NCI-H146 treated with DMSO at 0.1 percent for 48 hours (cell line): Measurements from ENCODE around the gene DDA1.

ENCODE experiments used
- DNase-seq: peaks from one replicate; lab custom pipeline; 2025; ENCODE audit not compliant: unreplicated experiment; lab: John Stamatoyannopoulos, UW

Gene DDA1

GRCh38 chr19:17311455-17312188 is 2.3 kb downstream of the DDA1 start:
- DNase-seq, result no peak

GRCh38 chr19:17312189-17313113 is 3.1 kb downstream of the DDA1 start:
- no peak for DNase-seq

- no peak for DNase-seq
Measured at GRCh38 chr19:17314007-17314593, 4.7 kb downstream of the DDA1 start.

GRCh38 chr19:17318966-17319365 is 9.6 kb downstream of the DDA1 start:
- DNase-seq, result no peak

GRCh38 chr19:17319473-17320238 is 10.3 kb downstream of the DDA1 start:
- DNase-seq, result no peak

GRCh38 chr19:17320435-17320834 is 11.1 kb downstream of the DDA1 start:
- no peak for DNase-seq

GRCh38 chr19:17321655-17322489 is 12.5 kb downstream of the DDA1 start:
- no peak for DNase-seq

GRCh38 chr19:17322854-17323253 is 13.5 kb downstream of the DDA1 start:
- DNase-seq, result no peak

GRCh38 chr19:17323300-17323963 is 14.1 kb downstream of the DDA1 start:
- no peak for DNase-seq

- no peak for DNase-seq
Measured at GRCh38 chr19:17323964-17324332, 14.6 kb downstream of the DDA1 start.

- no peak for DNase-seq
Measured at GRCh38 chr19:17324357-17325114, 15.2 kb downstream of the DDA1 start.

- no peak for DNase-seq
Measured at GRCh38 chr19:17325133-17325532, 15.8 kb downstream of the DDA1 start.

- DNase-seq, result no peak
Measured at GRCh38 chr19:17325881-17326594, 16.7 kb downstream of the DDA1 start.

- no peak for DNase-seq
Measured at GRCh38 chr19:17326595-17326966, 17.2 kb downstream of the DDA1 start.

- peak; percentile 67 for DNase-seq
Measured at GRCh38 chr19:17327068-17327653, 17.8 kb downstream of the DDA1 start.

GRCh38 chr19:17327654-17328516 is 18.5 kb downstream of the DDA1 start:
- DNase-seq, result peak; percentile 82
